AG09319 (cell line): Measurements from ENCODE around the gene LPP.
A peak's percentile ranks its signal among the peaks of the same experiment; 100 is the strongest.

Source experiments
- DNase-seq: peaks from one replicate; pipeline ENCODE4 v3.0.0-alpha.2; 2010; ENCODE audit warnings: low read depth; ENCODE audit errors: extremely low read depth
- CTCF ChIP-seq: IDR thresholded peaks from 2 replicates; pipeline ENCODE4 v1.5.1; 2011; ENCODE audit warnings: low read depth, mild to moderate bottlenecking, inconsistent platforms, low read length, moderate library complexity

LPP gene

GRCh38 chr3:188177721-188178120 lies 23.8 kb downstream of the LPP start:
- no peak for TF ChIP-seq CTCF
- no peak for DNase-seq

- no peak for TF ChIP-seq CTCF
- no peak for DNase-seq
These were observed 24.5 kb downstream of the LPP start for GRCh38 chr3:188178293-188178936.

GRCh38 chr3:188179006-188179966 lies 25.3 kb downstream of the LPP start:
- TF ChIP-seq CTCF, result peak; percentile 12
- peak; percentile 36 for DNase-seq

DNA sequence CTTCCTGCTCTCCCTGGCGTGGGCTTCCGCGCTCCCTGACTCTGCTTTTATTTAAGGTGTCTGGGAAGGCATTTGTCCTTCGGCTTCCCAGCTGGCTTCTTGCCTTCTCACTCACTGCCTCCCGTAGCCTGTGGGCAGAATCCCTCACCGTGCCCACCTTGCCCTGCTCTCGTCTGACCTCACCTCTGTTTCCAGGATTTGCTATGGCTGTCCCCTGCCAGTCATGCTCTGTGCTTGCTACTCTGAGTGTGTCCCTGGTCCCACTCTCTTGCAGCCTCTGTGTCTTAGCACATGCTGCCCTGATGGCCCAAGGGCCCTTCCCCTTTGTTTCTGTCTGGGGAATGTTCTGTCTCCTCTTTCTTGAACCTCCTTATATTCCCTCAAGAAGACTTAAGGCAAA lies 26.2 kb downstream of the LPP start:
- DNase-seq, result no peak
- TF ChIP-seq CTCF, result no peak

DNA sequence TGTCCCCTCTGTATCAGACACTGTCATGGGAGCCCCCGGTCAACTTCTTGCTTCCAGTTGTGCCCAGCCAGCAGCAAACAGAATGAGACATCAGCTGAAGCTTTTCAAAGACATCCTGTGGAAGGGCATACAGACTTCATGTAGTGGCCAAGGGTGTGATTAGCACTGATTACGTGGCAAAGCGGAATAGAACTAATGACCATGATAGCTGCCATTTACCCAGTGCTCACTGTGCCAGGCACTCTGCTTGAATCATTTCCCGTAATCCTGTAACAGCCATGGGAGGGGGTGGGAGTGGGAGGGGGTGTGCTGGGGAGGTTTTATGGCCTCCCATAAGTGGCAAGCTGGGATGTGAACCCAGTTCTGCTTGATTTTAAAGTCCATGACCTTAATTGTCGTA lies 29.5 kb downstream of the LPP start:
- DNase-seq, result no peak
- TF ChIP-seq CTCF, result no peak

- no peak for DNase-seq
- no peak for TF ChIP-seq CTCF
These were observed 30.2 kb downstream of the LPP start for GRCh38 chr3:188184160-188184559.

GRCh38 chr3:188184649-188185048 lies 30.7 kb downstream of the LPP start:
- no peak for TF ChIP-seq CTCF
- DNase-seq, result no peak
